ENCODE measurements around the gene RCOR3. TPM values are rescaled to one million over a fixed set of nuclear protein-coding genes. Genes with fewer than 3 reads are reported as not detected.

RCOR3 gene
- total RNA-seq, 4 donors from 2014 or later = 40.4 to 57.1 (median 55.4) TPM

DNA sequence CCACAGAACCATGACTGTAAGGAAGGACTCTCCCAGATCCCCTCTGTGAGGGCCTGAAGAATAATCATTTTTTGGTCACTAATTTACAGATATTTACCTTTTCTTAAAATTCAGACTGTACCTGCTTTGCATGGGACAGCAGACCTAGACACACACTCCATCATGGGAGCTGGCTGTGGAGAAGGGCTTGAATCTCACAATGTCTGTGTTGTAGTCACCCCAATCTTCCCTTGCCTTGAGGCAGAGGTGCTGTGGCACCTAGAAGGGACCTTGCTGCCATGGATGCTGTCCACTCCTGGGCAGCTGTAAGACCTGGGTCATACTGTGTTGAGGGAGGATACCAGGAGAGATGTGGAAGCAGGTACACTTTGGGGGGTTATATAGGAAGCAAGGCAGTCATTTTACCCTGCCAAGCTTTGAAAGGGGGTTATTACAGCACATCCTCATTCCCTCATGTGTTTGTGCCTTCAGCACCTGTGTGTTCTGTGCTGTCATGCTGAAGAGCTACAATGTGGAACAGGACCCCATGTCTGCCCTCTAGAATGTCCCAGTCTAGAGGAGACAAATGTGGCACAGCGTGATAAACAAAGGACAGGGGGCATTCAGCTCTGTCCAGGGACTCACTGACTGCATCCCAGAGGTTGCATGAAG, 94.5 kb downstream of the RCOR3 start:
- peaks cover 0 to 3% (median 0%) of the 10 kb centered on the region in 4 donors for H3K9me3 ChIP-seq
- H3K27me3 ChIP-seq = no peaks in the 10 kb centered on the region
- H3K27ac ChIP-seq = no peak overlapping the region
- TF ChIP-seq EP300 (IDR thresholded peaks at IDR 0.05) (no peak), POLR2A (IDR thresholded peaks at IDR 0.05) (no peak)
- TF ChIP-seq, protein P1, sequence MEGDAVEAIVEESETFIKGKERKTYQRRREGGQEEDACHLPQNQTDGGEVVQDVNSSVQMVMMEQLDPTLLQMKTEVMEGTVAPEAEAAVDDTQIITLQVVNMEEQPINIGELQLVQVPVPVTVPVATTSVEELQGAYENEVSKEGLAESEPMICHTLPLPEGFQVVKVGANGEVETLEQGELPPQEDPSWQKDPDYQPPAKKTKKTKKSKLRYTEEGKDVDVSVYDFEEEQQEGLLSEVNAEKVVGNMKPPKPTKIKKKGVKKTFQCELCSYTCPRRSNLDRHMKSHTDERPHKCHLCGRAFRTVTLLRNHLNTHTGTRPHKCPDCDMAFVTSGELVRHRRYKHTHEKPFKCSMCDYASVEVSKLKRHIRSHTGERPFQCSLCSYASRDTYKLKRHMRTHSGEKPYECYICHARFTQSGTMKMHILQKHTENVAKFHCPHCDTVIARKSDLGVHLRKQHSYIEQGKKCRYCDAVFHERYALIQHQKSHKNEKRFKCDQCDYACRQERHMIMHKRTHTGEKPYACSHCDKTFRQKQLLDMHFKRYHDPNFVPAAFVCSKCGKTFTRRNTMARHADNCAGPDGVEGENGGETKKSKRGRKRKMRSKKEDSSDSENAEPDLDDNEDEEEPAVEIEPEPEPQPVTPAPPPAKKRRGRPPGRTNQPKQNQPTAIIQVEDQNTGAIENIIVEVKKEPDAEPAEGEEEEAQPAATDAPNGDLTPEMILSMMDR (IDR thresholded peaks at IDR 0.05) = no peak
- peaks cover 0 to 35% (median 0%) of the 10 kb centered on the region in 3 donors for H3K36me3 ChIP-seq
- peaks cover 0 to 7% (median 3%) of the 10 kb centered on the region in 4 donors for H3K4me1 ChIP-seq
- H3K4me3 ChIP-seq = no peak overlapping the region
- DNase-seq (ENCODE audit: low spot score in 2 of 2) = no peak
- WGBS, 2 donors = 0% methylated on average over 1 of the region's 1 CpG

DNA sequence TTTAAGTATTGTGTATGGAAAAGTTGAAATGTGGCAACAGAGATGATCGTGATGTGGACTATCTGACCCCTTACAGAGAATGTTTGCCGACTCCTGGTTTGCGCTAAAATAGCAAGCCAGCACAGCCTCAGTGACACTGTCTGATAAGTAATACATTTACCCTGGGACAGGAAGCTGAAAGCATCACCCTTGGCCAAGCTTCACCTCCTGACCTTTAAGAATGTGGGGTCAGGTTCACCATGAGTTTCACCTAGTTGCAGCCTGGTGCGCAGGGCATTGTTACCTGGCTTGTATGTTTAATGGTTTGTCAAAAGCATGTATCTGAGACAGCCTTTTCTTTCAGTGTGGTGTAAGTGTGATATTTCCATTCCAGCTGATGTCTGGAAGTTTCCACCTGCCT, 96.7 kb downstream of the RCOR3 start:
- 91 to 95% methylated on average over 4 of the region's 4 CpGs for WGBS, 2 donors
- H3K4me1 ChIP-seq = peaks cover 0 to 7% (median 3%) of the 10 kb centered on the region in 4 donors
- TF ChIP-seq EP300 (IDR thresholded peaks at IDR 0.05) = no peak
- no peak for TF ChIP-seq POLR2A (IDR thresholded peaks at IDR 0.05)
- TF ChIP-seq, protein P1 (IDR thresholded peaks at IDR 0.05) = no peak
- H3K27me3 ChIP-seq = no peaks in the 10 kb centered on the region
- H3K27ac ChIP-seq = no peak overlapping the region
- no peak overlapping the region for H3K4me3 ChIP-seq
- no peak for DNase-seq (ENCODE audit: low spot score in 2 of 2)
- peaks cover 0 to 3% (median 0%) of the 10 kb centered on the region in 4 donors for H3K9me3 ChIP-seq
- H3K36me3 ChIP-seq = peaks cover 0 to 55% (median 3%) of the 10 kb centered on the region in 3 donors

- TF ChIP-seq POLR2A (IDR thresholded peaks at IDR 0.05) (no peak), EP300 (IDR thresholded peaks at IDR 0.05) (no peak)
- no peak overlapping the region for H3K4me3 ChIP-seq
- 55 to 67% methylated on average over 5 of the region's 5 CpGs for WGBS, 2 donors
- peaks cover 0 to 7% (median 3%) of the 10 kb centered on the region in 4 donors for H3K4me1 ChIP-seq
- peaks cover 0 to 3% (median 0%) of the 10 kb centered on the region in 4 donors for H3K9me3 ChIP-seq
- no peaks in the 10 kb centered on the region for H3K27me3 ChIP-seq
- no peak for DNase-seq (ENCODE audit: low spot score in 2 of 2)
- H3K27ac ChIP-seq = no peak overlapping the region
- peaks cover 0 to 60% (median 6%) of the 10 kb centered on the region in 3 donors for H3K36me3 ChIP-seq
These were observed 97.7 kb downstream of the RCOR3 start for GRCh38 chr1:211356723-211357407.

- H3K36me3 ChIP-seq = peaks cover 0 to 56% (median 6%) of the 10 kb centered on the region in 3 donors
- peaks cover 0 to 7% (median 1%) of the 10 kb centered on the region in 4 donors for H3K4me1 ChIP-seq
- no peak overlapping the region for H3K27ac ChIP-seq
These were observed 99.5 kb downstream of the RCOR3 start for GRCh38 chr1:211358685-211359084.

DNA sequence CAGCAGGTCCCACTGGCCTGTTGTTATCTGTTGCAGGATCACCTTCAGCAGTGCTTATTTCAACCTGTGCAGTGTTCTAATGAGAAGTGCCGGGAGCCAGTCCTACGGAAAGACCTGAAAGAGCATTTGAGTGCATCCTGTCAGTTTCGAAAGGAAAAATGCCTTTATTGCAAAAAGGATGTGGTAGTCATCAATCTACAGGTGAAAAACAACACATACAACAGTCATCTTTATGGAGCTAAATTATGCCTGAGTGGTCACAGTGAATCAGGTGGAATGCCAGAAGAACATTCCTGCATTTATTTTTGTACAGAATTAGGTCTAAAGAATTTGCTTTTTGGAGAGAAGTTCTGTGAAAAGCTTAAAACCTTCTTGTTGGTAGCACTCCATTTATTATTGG, 100.7 kb downstream of the RCOR3 start:
- Histone ChIP-seq H3K4me3 (no peak overlapping the region), H3K27me3 (no peaks in the 10 kb centered on the region), H3K4me1 (peaks cover 0 to 7% (median 0%) of the 10 kb centered on the region in 4 donors), H3K27ac (no peak overlapping the region), H3K36me3 (peaks cover 0 to 48% (median 6%) of the 10 kb centered on the region in 3 donors), H3K9me3 (no peaks in the 10 kb centered on the region)
- no peak for DNase-seq (ENCODE audit: low spot score in 2 of 2)
- TF ChIP-seq EP300 (IDR thresholded peaks at IDR 0.05) (no peak), POLR2A (IDR thresholded peaks at IDR 0.05) (no peak)
- TF ChIP-seq, protein P1 (IDR thresholded peaks at IDR 0.05) = no peak
- 74 to 81% methylated on average over 3 of the region's 3 CpGs for WGBS, 2 donors

More at GRCh38 chr1:211358685-211359084, 99.5 kb downstream of the RCOR3 start:
- 98 to 100% methylated on average over 1 of the region's 1 CpG for WGBS, 2 donors
- no peak overlapping the region for H3K4me3 ChIP-seq
- H3K9me3 ChIP-seq = no peaks in the 10 kb centered on the region
- TF ChIP-seq, protein P1 (IDR thresholded peaks at IDR 0.05) = no peak
- TF ChIP-seq EP300 (IDR thresholded peaks at IDR 0.05) (no peak), POLR2A (IDR thresholded peaks at IDR 0.05) (no peak)
- no peaks in the 10 kb centered on the region for H3K27me3 ChIP-seq
- DNase-seq (ENCODE audit: low spot score in 2 of 2) = no peak

All from tibial nerve (tissue), 4 donors.